ENCODE measurements around the gene ZNF236. TPM values are rescaled to one million over a fixed set of nuclear protein-coding genes. Genes with fewer than 3 reads are reported as not detected.

ZNF236 gene
- total and polyA plus RNA-seq, 2 of the 13 experiments (the other 11 are each of a cell fraction or from before 2014, with no cell fraction given), result 3.0 to 7.2 TPM

DNA sequence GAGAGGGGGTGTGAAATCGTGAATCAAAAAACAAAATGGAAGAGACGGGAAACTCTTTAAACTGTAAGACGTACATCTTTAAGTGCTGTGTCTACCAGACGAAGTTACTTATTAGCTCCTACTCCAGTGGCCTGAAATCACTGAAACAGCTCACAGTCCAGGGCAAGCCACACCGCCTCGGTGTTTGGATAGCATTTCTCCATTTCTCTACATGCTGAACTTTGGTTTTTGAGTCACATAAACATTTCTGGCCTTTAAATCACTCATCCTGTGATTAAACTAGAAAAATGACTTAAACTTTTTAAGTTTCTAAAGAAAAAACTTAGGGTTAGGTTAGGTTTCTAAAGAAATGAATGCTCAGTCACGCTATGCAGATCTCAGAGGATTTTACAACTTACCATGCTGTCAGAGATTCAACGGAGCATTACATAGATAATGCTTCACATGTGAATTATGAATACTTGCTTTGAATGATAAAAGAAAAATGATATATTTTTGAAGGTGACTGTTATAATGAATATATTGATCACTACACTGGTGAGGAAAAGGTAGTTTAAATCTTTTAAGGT lies 171.8 kb downstream of the ZNF236 start (continued):
- no peak for TF ChIP-seq CC2D1A (CRISPR knock-in tag; IDR thresholded peaks at IDR 0.05)
- TF ChIP-seq REL (CRISPR knock-in tag; conservative IDR thresholded peaks at IDR 0.05), result no peak
- peak; percentile 15; the same call in 1 of the 2 replicates for TF ChIP-seq ARID5B (CRISPR knock-in tag; IDR thresholded peaks at IDR 0.05)
- TF ChIP-seq, protein P1, sequence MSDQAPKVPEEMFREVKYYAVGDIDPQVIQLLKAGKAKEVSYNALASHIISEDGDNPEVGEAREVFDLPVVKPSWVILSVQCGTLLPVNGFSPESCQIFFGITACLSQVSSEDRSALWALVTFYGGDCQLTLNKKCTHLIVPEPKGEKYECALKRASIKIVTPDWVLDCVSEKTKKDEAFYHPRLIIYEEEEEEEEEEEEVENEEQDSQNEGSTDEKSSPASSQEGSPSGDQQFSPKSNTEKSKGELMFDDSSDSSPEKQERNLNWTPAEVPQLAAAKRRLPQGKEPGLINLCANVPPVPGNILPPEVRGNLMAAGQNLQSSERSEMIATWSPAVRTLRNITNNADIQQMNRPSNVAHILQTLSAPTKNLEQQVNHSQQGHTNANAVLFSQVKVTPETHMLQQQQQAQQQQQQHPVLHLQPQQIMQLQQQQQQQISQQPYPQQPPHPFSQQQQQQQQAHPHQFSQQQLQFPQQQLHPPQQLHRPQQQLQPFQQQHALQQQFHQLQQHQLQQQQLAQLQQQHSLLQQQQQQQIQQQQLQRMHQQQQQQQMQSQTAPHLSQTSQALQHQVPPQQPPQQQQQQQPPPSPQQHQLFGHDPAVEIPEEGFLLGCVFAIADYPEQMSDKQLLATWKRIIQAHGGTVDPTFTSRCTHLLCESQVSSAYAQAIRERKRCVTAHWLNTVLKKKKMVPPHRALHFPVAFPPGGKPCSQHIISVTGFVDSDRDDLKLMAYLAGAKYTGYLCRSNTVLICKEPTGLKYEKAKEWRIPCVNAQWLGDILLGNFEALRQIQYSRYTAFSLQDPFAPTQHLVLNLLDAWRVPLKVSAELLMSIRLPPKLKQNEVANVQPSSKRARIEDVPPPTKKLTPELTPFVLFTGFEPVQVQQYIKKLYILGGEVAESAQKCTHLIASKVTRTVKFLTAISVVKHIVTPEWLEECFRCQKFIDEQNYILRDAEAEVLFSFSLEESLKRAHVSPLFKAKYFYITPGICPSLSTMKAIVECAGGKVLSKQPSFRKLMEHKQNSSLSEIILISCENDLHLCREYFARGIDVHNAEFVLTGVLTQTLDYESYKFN (CRISPR knock-in tag; conservative IDR thresholded peaks at IDR 0.05), result peak; percentile 62
- no peak for TF ChIP-seq ZNF441 (CRISPR knock-in tag; IDR thresholded peaks at IDR 0.05; ENCODE audit: borderline replicate concordance)
- no peak for TF ChIP-seq SIX4 (CRISPR knock-in tag; IDR thresholded peaks at IDR 0.05)
- peak; percentile 63 for TF ChIP-seq HNF4A (CRISPR knock-in tag; IDR thresholded peaks at IDR 0.05)
- TF ChIP-seq MED1 (CRISPR knock-in tag; IDR thresholded peaks at IDR 0.05), result 0 out of 2 replicates have a peak, but pooled peaks have one; percentile 18
- no peak for TF ChIP-seq CHCHD3 (CRISPR knock-in tag; IDR thresholded peaks at IDR 0.05)
- TF ChIP-seq ZFX (CRISPR knock-in tag; IDR thresholded peaks at IDR 0.05; ENCODE audit: low read depth), result no peak
- TF ChIP-seq, protein P2, sequence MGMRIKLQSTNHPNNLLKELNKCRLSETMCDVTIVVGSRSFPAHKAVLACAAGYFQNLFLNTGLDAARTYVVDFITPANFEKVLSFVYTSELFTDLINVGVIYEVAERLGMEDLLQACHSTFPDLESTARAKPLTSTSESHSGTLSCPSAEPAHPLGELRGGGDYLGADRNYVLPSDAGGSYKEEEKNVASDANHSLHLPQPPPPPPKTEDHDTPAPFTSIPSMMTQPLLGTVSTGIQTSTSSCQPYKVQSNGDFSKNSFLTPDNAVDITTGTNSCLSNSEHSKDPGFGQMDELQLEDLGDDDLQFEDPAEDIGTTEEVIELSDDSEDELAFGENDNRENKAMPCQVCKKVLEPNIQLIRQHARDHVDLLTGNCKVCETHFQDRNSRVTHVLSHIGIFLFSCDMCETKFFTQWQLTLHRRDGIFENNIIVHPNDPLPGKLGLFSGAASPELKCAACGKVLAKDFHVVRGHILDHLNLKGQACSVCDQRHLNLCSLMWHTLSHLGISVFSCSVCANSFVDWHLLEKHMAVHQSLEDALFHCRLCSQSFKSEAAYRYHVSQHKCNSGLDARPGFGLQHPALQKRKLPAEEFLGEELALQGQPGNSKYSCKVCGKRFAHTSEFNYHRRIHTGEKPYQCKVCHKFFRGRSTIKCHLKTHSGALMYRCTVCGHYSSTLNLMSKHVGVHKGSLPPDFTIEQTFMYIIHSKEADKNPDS (CRISPR knock-in tag; IDR thresholded peaks at IDR 0.05), result no peak
- TF ChIP-seq RERE (CRISPR knock-in tag; IDR thresholded peaks at IDR 0.05; ENCODE audit: low read depth), result no peak
- peak in 1 of 2 experiments; percentile 9; a peak in 1 of 4 replicates for TF ChIP-seq EP300 (IDR thresholded peaks at IDR 0.05; ENCODE audit: low read depth in 2 of 2, low read length in 2 of 2)
- no peak for TF ChIP-seq EP300 (CRISPR knock-in tag; IDR thresholded peaks at IDR 0.05; ENCODE audit: borderline replicate concordance)
